Subcutaneous abdominal adipose tissue (tissue), 5 donors: ENCODE results near the gene CCL1.
A peak's percentile ranks its signal among the peaks of the same experiment; 100 is the strongest.

Source experiments
- H3K27ac ChIP-seq: one replicate; pipeline ENCODE4 v1.7.0; 2013; ENCODE audit warnings: low read depth, mild to moderate bottlenecking, inconsistent platforms, low read length, moderate library complexity
- H3K27me3 ChIP-seq, 5 donors: one replicate each; pipeline ENCODE4 v1.7.0; 2013; ENCODE audit warnings: low read length in 5 of 5, inconsistent platforms in 1 of 5; ENCODE audit not compliant: control insufficient read depth in 5 of 5, insufficient read depth in 4 of 5
- H3K36me3 ChIP-seq, 5 donors: one replicate each; pipeline ENCODE4 v1.7.0; 2013; ENCODE audit warnings: low read length in 5 of 5; ENCODE audit not compliant: control insufficient read depth in 5 of 5, insufficient read depth in 5 of 5
- H3K4me1 ChIP-seq, 5 donors: one replicate each; pipeline ENCODE4 v1.7.0; 2013; ENCODE audit warnings: low read length in 5 of 5, mild to moderate bottlenecking in 3 of 5, moderate library complexity in 1 of 5; ENCODE audit not compliant: control insufficient read depth in 5 of 5, insufficient read depth in 5 of 5
- H3K4me3 ChIP-seq, 5 donors: one replicate each; pipeline ENCODE4 v1.7.0; 2013; ENCODE audit warnings: low read length in 5 of 5, low read depth in 1 of 5
- H3K9ac ChIP-seq, 5 donors: one replicate each; pipeline ENCODE4 v1.7.0; 2013; ENCODE audit warnings: low read length in 5 of 5, mild to moderate bottlenecking in 4 of 5, moderate library complexity in 3 of 5
- H3K9me3 ChIP-seq, 5 donors: one replicate each; pipeline ENCODE4 v1.7.0; 2013; ENCODE audit warnings: low read length in 5 of 5; ENCODE audit not compliant: control insufficient read depth in 5 of 5
- donor health status: healthy.
- donor health status: healthy.
- donor health status: healthy.
- donor health status: healthy.
- donor health status: healthy.

Gene CCL1

DNA sequence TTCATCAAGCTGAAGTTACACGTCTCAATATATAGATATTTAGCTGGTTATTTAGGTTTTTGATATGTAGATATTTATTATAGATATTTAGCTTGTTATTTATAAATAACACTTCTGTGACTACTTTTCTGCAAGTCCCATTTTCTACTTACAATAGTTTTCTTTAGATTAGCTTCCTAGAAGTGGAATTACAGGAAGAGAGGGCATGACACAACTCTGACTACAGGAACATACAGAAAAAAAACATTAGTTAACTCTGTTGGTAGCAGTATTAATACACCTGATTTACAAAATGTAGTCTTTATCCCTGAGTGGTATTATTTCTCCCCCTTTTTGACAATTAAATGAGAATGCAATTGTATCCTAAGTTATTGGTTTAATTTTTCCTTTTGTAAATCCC, 21.2 kb upstream of the CCL1 start:
- H3K27ac ChIP-seq = no peak overlapping the region
- no peak overlapping the region for H3K9ac ChIP-seq

DNA sequence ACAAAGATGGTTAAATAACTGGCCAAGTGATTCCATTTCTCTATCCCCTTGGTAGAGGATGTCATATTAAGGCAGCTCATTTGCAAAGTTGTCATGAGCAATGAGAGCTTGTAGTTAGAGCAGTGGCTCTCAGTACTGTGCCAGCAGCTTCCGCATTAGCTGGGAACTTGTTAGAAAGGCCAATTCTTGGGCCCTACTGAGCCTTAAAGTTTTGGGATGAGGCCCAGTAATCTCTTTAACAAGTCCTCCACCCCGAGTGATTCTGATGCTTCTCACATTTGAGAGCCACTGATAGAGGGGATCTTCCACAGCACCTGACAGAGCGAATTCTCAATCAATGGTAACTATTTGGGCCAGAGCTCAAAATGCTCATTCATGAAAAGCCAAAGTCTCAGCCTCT, 20.2 kb upstream of the CCL1 start:
- H3K36me3 ChIP-seq = no peaks in the 10 kb centered on the region
- H3K4me3 ChIP-seq = no peak overlapping the region
- no peaks in the 10 kb centered on the region for H3K27me3 ChIP-seq
- no peak overlapping the region for H3K9ac ChIP-seq
- H3K9me3 ChIP-seq = no peaks in the 10 kb centered on the region
- H3K27ac ChIP-seq = no peak overlapping the region
- peaks cover 1 to 35% (median 20%) of the 10 kb centered on the region in 5 donors for H3K4me1 ChIP-seq

More for the DNA sequence above, 21.2 kb upstream of the CCL1 start:
- Histone ChIP-seq H3K4me3 (no peak overlapping the region), H3K9me3 (no peaks in the 10 kb centered on the region), H3K4me1 (peaks cover 1 to 31% (median 15%) of the 10 kb centered on the region in 5 donors), H3K36me3 (no peaks in the 10 kb centered on the region), H3K27me3 (no peaks in the 10 kb centered on the region)

GRCh38 chr17:34382621-34383124, 19.6 kb upstream of the CCL1 start:
- H3K4me1 ChIP-seq = peaks cover 1 to 32% (median 18%) of the 10 kb centered on the region in 5 donors
- H3K9ac ChIP-seq = no peak overlapping the region
- no peak overlapping the region for H3K4me3 ChIP-seq
- no peaks in the 10 kb centered on the region for H3K36me3 ChIP-seq
- no peak overlapping the region for H3K27ac ChIP-seq
- no peaks in the 10 kb centered on the region for H3K9me3 ChIP-seq
- H3K27me3 ChIP-seq = no peaks in the 10 kb centered on the region

DNA sequence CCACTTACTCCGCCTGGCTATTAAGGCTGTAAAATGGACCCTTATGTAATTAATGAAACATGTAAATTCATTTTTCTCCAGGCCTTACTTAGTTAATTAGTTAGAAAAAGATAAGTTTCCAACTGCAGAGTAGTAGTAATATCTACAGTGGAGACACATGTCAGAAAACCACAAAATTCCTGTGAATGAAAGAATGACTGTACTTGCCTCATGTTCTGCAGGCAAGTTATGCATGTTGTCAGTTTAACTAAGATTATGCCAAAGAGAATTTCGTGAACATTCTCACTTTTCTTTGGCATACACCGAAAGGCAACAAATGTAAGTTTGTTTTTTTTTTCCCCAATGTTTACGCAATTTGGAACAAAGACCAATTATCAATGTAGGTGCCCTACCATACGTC, 16.8 kb upstream of the CCL1 start:
- Histone ChIP-seq H3K4me1 (peaks cover 1 to 16% (median 14%) of the 10 kb centered on the region in 5 donors), H3K27ac (no peak overlapping the region), H3K27me3 (no peaks in the 10 kb centered on the region)

GRCh38 chr17:34378664-34379101, 15.7 kb upstream of the CCL1 start:
- Histone ChIP-seq H3K4me1 (peaks cover 1 to 16% (median 14%) of the 10 kb centered on the region in 5 donors), H3K9me3 (no peaks in the 10 kb centered on the region), H3K4me3 (peak overlapping the region in 1 of 5 donors; percentile 23), H3K9ac (peak overlapping the region in 1 of 5 donors; percentile 56), H3K36me3 (no peaks in the 10 kb centered on the region), H3K27me3 (no peaks in the 10 kb centered on the region), H3K27ac (no peak overlapping the region)

More for the DNA sequence above, 16.8 kb upstream of the CCL1 start:
- Histone ChIP-seq H3K9ac (no peak overlapping the region), H3K9me3 (no peaks in the 10 kb centered on the region), H3K36me3 (no peaks in the 10 kb centered on the region), H3K4me3 (no peak overlapping the region)

DNA sequence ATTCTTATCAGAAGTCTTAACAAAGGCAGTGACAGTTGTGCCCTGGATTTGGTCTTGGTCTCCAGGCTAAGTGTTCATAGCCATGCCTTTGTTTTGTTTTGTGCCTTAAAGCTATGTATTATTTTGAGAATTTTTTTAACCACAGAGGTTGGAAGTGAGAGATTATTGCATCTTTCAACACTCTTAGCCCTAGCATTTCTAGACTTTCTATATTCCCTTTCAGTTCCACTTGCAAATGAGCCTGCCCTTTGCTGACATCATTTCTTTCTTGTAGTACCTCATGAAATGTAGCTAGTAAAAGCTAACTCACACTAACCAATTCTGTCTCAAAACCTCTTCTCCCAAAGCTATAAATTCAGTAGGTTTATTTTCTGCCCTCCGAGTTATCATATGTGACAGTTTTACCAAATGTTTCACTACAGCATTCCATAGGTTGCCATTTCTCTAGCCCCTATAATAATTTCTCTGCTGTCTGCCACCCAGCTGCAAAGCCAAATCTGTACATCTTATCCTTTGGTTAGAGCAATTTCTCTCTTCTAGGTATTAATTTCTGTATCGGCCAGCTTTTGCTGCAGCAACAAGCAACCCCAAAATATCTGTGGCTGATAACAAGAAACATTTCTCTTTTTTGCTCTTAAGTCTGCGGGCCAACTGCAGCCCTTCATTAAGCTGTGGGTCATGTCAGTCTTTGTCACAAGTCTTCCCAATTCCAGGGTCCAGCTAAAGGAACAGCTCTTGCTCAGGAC, 14.2 kb upstream of the CCL1 start:
- no peaks in the 10 kb centered on the region for H3K9me3 ChIP-seq
- no peak overlapping the region for H3K4me3 ChIP-seq
- H3K27ac ChIP-seq = no peak overlapping the region
- no peaks in the 10 kb centered on the region for H3K27me3 ChIP-seq
- H3K9ac ChIP-seq = no peak overlapping the region
- peaks cover 0 to 10% (median 8%) of the 10 kb centered on the region in 5 donors for H3K4me1 ChIP-seq
- H3K36me3 ChIP-seq = no peaks in the 10 kb centered on the region

DNA sequence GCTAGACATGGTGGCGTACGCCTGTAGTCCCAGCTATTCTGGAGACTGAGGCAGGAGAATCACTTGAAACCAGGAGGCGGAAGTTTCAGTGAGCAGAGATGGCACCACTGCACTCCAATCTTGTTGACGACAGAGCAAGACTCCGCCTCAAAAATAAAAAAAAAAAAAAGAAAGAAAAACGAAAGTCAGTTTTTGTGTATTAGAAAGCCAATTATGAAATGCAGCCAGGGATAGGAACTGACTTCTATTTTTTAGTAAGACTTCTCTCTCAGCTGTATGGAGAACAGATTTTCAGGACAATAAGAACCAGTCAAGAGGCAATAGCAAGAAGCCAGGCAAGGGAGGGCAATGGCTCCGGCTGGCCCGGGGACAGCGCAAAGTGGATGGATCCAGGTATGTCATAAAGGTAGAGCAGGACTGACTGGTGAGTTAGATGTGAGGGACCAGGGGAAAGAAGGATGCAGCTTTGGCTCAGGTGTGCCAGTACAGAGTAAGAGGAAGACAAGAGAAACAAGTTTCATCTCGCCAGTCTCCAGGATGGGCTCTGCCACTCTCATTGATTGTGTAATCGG, 12.5 kb upstream of the CCL1 start:
- Histone ChIP-seq H3K9me3 (no peaks in the 10 kb centered on the region), H3K4me1 (peaks cover 0 to 10% (median 7%) of the 10 kb centered on the region in 5 donors), H3K36me3 (no peaks in the 10 kb centered on the region), H3K9ac (no peak overlapping the region), H3K27ac (no peak overlapping the region), H3K4me3 (no peak overlapping the region), H3K27me3 (no peaks in the 10 kb centered on the region)

DNA sequence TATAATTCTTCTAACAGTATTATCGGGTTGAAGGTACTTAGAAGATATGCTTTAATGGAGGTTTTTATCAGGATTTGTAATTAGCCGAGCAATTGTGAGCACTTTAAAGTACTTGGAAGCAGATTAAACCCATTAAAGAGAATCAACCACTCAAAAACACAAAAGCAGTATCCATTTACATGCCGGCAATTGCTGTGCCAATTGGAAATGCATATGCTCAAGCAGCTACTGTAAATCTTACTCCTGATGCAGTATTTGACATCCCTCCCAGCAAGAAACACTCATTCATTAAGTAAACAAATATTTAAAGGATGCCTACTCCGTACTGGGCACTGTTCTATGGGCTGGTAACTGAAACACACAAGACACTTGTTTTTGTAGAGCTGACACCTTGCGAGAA, 11.4 kb upstream of the CCL1 start:
- H3K4me3 ChIP-seq = no peak overlapping the region
- H3K36me3 ChIP-seq = no peaks in the 10 kb centered on the region
- H3K4me1 ChIP-seq = peaks cover 0 to 13% (median 7%) of the 10 kb centered on the region in 5 donors
- H3K9me3 ChIP-seq = no peaks in the 10 kb centered on the region
- H3K9ac ChIP-seq = no peak overlapping the region
- no peaks in the 10 kb centered on the region for H3K27me3 ChIP-seq
- no peak overlapping the region for H3K27ac ChIP-seq

DNA sequence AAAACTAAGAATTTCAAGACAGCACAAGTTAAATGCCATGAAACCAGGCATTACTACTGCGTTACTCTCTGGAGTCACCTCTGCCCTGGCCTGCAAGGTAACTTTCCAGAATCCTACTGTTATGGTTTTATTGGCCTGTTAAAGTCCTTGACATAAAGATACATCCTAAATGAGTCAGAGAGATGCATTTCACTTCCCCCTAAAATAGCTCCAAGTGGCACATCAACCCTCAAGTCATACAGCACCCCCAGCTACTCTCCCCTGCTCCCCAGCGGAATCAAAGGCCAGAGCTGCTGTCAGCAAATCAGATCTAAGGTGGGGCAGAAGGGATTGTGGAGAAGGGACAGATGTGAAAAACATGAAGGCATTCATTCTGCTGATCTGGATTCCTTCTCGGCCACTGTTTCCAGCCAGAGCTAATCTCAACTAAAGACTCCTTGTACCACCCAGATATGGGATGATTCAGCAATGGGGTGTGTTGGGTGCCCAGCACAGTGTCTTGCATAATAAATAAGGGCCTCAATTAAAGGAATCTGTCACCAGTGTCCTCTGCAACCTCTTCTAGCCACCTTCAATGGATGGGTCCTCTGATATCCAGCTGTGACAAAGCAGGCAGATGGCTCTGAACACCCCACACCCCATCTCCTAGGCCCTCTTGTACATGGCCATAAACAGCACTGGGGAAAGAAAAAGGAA, 8.5 kb upstream of the CCL1 start:
- Histone ChIP-seq H3K27ac (no peak overlapping the region), H3K36me3 (no peaks in the 10 kb centered on the region), H3K9me3 (no peaks in the 10 kb centered on the region), H3K9ac (no peak overlapping the region), H3K4me3 (no peak overlapping the region), H3K4me1 (peaks cover 0 to 29% (median 25%) of the 10 kb centered on the region in 5 donors), H3K27me3 (no peaks in the 10 kb centered on the region)

DNA sequence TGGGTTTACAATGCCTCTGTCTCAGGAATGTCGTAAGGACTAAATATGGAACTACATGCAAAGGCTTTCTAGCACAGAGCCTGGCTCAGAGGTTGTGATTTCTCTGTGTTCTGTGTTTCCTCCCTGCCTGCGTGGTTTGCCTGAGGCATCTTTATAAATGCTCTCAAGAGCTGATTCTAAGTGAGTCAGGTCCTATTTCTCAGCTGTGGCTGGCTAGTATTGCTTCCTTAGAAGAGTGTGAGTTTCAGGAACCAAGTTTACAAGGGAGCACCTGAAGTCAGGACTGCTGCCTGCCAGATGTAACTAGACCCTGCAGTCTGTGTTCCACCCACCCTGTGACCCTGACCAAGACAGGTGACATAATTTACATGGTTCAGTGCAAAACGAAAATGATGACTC, 8.0 kb upstream of the CCL1 start:
- Histone ChIP-seq H3K9ac (no peak overlapping the region), H3K27ac (no peak overlapping the region), H3K27me3 (no peaks in the 10 kb centered on the region), H3K36me3 (no peaks in the 10 kb centered on the region), H3K4me3 (no peak overlapping the region), H3K4me1 (peaks cover 0 to 33% (median 27%) of the 10 kb centered on the region in 5 donors), H3K9me3 (no peaks in the 10 kb centered on the region)
